Osteoblast (primary cell): ENCODE measurements around the gene TIMMDC1. TPM values are rescaled to one million over a fixed set of nuclear protein-coding genes. Genes with fewer than 3 reads are reported as not detected.

Experiments used
- DNase-seq: peaks from one replicate; pipeline ENCODE4 v3.0.0; 2011; ENCODE audit warnings: low spot score, mixed read lengths; ENCODE audit not compliant: insufficient read length; ENCODE audit errors: missing footprints
- H2AFZ ChIP-seq: 2 replicates; pipeline ENCODE4 v1.6.0; 2011; ENCODE audit warnings: mild to moderate bottlenecking, low read length
- H3K27ac ChIP-seq: 2 replicates; pipeline ENCODE4 v1.5.1; 2011; ENCODE audit warnings: mild to moderate bottlenecking, low read depth, low read length, moderate library complexity
- H3K27me3 ChIP-seq: 2 replicates; pipeline ENCODE4 v1.6.0; 2012; ENCODE audit warnings: mild to moderate bottlenecking, control low read depth, inconsistent platforms, low read length, moderate library complexity; ENCODE audit not compliant: insufficient read depth
- H3K36me3 ChIP-seq: 2 replicates; pipeline ENCODE4 v1.5.1; 2011; ENCODE audit warnings: mild to moderate bottlenecking, low read length, control low read depth, moderate library complexity; ENCODE audit not compliant: insufficient read depth
- H3K4me1 ChIP-seq: 2 replicates; pipeline ENCODE4 v1.5.1; 2011; ENCODE audit warnings: mild to moderate bottlenecking, low read length, control low read depth, moderate library complexity; ENCODE audit not compliant: insufficient read depth
- H3K4me2 ChIP-seq: 2 replicates; pipeline ENCODE4 v1.6.0; 2011; ENCODE audit warnings: mild to moderate bottlenecking, low read length; ENCODE audit not compliant: insufficient read depth
- H3K4me3 ChIP-seq: fragments of 200-600 bp; sonication (generic); 3 replicates; pipeline ENCODE4 v1.5.1; 2012; ENCODE audit warnings: mild to moderate bottlenecking, low read length, inconsistent platforms; ENCODE audit not compliant: insufficient read depth
- H3K79me2 ChIP-seq: 2 replicates; pipeline ENCODE4 v1.6.0; 2012; ENCODE audit warnings: mild to moderate bottlenecking, low read length, control low read depth, inconsistent platforms; ENCODE audit not compliant: insufficient read depth
- H3K9me3 ChIP-seq: 2 replicates; pipeline ENCODE4 v1.5.1; 2011; ENCODE audit warnings: low read depth, low read length, control low read depth
- H4K20me1 ChIP-seq: 2 replicates; pipeline ENCODE4 v1.6.0; 2012; ENCODE audit warnings: mild to moderate bottlenecking, low read length, control low read depth; ENCODE audit not compliant: insufficient read depth
- total RNA-seq: library from RNA; depleted of rRNA; stranded (reverse); fragments of >200 nt; gene quantifications from 2 replicates; pipeline ENCODE4 v1.2.3, GENCODE V29; 2012
- TF ChIP-seq, protein P1 (sequence below): IDR thresholded peaks from 2 replicates; pipeline ENCODE4 v1.5.1; 2011; ENCODE audit warnings: mild to moderate bottlenecking, low read depth, low read length, moderate library complexity; ENCODE audit errors: extremely low read depth

The TIMMDC1 gene
- total RNA-seq, 1 donor = 59.4 TPM

DNA sequence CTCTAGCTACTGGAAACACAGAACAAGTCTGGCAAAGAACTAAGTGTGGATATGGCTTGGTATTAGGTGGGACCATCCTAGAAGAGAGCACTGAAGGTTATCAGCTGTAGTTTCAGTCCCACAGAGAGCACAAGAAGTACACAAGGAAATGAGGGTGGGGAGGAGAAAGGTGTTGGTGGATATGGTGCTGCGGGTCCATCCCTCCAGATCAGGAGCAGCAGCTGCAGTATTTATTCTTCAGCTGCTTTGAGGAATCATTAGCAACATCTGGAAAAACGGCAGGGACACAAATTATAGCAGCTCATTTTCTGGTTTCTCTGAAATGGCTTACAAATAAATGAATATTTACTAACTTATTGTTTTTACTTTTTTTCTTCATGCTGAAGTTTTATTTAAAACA, 32.1 kb downstream of the TIMMDC1 start:
- DNase-seq = peak; percentile 1
- Histone ChIP-seq H3K4me1 (peaks cover 11% of the 10 kb centered on the region), H3K27ac (peak overlapping the region; percentile 24), H3K27me3 (no peaks in the 10 kb centered on the region), H3K4me2 (peak overlapping the region; percentile 55), H3K9me3 (no peaks in the 10 kb centered on the region), H3K36me3 (peaks cover under 1% of the 10 kb centered on the region), H3K79me2 (no peaks in the 10 kb centered on the region), H2AFZ (no peak overlapping the region), H4K20me1 (no peaks in the 10 kb centered on the region), H3K4me3 (no peak overlapping the region)
- TF ChIP-seq, protein P1, sequence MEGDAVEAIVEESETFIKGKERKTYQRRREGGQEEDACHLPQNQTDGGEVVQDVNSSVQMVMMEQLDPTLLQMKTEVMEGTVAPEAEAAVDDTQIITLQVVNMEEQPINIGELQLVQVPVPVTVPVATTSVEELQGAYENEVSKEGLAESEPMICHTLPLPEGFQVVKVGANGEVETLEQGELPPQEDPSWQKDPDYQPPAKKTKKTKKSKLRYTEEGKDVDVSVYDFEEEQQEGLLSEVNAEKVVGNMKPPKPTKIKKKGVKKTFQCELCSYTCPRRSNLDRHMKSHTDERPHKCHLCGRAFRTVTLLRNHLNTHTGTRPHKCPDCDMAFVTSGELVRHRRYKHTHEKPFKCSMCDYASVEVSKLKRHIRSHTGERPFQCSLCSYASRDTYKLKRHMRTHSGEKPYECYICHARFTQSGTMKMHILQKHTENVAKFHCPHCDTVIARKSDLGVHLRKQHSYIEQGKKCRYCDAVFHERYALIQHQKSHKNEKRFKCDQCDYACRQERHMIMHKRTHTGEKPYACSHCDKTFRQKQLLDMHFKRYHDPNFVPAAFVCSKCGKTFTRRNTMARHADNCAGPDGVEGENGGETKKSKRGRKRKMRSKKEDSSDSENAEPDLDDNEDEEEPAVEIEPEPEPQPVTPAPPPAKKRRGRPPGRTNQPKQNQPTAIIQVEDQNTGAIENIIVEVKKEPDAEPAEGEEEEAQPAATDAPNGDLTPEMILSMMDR = no peak

DNA sequence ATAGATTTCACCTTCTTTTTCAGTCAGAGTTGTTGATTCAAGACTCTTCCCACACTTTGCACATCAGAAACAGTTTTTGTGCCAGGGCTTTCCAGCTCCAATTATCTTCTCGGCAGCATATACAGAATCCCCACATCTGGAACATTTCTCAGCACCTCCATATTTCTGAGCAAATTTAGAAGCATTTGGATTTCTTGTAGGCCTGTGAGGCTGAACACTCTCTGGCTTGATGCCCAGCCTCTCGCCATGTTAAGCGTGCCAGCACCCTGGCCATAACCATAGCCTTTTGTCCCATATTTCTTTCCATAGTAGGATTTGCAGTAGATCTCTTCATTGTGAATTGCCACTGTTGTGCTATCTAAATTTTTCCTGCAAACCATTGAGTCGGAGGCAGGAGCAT, 32.8 kb downstream of the TIMMDC1 start:
- Histone ChIP-seq H3K27me3 (no peaks in the 10 kb centered on the region), H2AFZ (no peak overlapping the region), H3K9me3 (no peaks in the 10 kb centered on the region), H4K20me1 (no peaks in the 10 kb centered on the region), H3K4me1 (peaks cover 11% of the 10 kb centered on the region), H3K4me3 (no peak overlapping the region), H3K79me2 (no peaks in the 10 kb centered on the region), H3K27ac (no peak overlapping the region), H3K36me3 (no peaks in the 10 kb centered on the region), H3K4me2 (no peak overlapping the region)
- no peak for DNase-seq
- TF ChIP-seq, protein P1 = no peak

DNA sequence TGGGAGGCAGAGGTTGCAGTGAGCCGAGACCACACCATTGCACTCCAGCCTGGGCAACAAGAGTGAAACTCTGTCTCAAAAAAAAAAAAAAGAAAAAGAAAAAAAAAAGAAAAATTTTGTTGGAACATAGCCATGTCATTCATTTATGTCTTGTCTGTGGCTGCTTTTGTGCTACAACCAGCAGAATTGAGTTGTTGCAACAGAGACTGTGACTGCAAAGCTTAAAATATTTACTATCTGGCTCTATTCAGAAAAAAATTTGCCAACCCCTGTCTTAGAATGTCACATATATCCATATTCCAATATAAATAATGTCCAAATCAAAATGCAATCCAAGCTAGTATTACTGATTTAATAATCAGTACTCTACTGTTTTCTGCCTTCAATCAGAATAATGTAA, 35.9 kb downstream of the TIMMDC1 start:
- Histone ChIP-seq H3K36me3 (no peaks in the 10 kb centered on the region), H3K4me2 (no peak overlapping the region), H3K4me3 (no peak overlapping the region), H2AFZ (no peak overlapping the region), H3K4me1 (peaks cover 11% of the 10 kb centered on the region), H4K20me1 (no peaks in the 10 kb centered on the region), H3K27ac (no peak overlapping the region), H3K9me3 (no peaks in the 10 kb centered on the region), H3K27me3 (no peaks in the 10 kb centered on the region), H3K79me2 (no peaks in the 10 kb centered on the region)
- no peak for DNase-seq
- TF ChIP-seq, protein P1 = no peak

DNA sequence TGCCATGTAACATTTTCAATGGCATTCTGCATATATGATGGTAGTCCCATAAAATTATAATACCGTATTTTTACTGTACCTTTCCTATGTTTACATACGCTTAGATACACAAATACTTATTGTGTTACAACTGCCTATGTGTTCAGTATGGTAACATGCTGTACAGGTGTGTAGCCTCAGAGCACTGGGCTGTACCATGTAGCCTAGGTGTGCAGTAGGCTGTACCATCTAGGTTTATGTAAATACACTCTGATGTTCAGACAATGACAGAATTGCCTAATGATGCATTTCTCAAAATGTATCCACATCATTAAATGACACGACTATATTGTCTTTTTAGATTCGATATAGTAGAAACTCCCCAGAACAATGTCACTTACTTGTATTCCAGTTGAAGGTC, 38.4 kb downstream of the TIMMDC1 start:
- no peak overlapping the region for H3K27ac ChIP-seq
- no peak overlapping the region for H2AFZ ChIP-seq
- DNase-seq = no peak
- H3K4me2 ChIP-seq = no peak overlapping the region
- peaks cover 4% of the 10 kb centered on the region for H3K27me3 ChIP-seq
- TF ChIP-seq, protein P1 = no peak
- H3K36me3 ChIP-seq = no peaks in the 10 kb centered on the region
- no peaks in the 10 kb centered on the region for H3K4me1 ChIP-seq
- no peaks in the 10 kb centered on the region for H4K20me1 ChIP-seq
- no peak overlapping the region for H3K4me3 ChIP-seq
- no peaks in the 10 kb centered on the region for H3K9me3 ChIP-seq
- H3K79me2 ChIP-seq = no peaks in the 10 kb centered on the region
